HEK293 (cell line): Measurements from ENCODE around the gene BFAR.
"Not testable (repeated sequence)": the region's sequence is repeated elsewhere in the genome, so short reads cannot be mapped to it uniquely, and the experiment has no call there.

Source experiments
- CTCF ChIA-PET: fragments of 350-600 bp; formaldehyde crosslinking; extraction: SDS; loops from one replicate; lab custom pipeline; 2021; ENCODE audit warnings: antibody characterized with exemption; lab: Yijun Ruan, JAX
- POLR2A ChIA-PET: fragments of 300-600 bp; formaldehyde crosslinking; extraction: SDS; loops from one replicate; lab custom pipeline; 2020; ENCODE audit warnings: antibody characterized with exemption, inconsistent platforms; lab: Yijun Ruan, JAX
- H3K27ac ChIP-seq: fragments of 200-500 bp; sonication (Bioruptor generic); 2 replicates; pipeline ENCODE4 v1.5.1; 2014; ENCODE audit warnings: low read depth, low read length, control low read depth, inconsistent platforms; ENCODE audit errors: extremely low read depth
- H3K36me3 ChIP-seq, 2 experiments: fragments of 200-500 bp in 1 of 2; sonication (Bioruptor generic) in 1 of 2; 1 replicate in 1 of 2; 2 replicates in 1 of 2; pipeline ENCODE4 v1.5.1; 2014 to 2017; ENCODE audit warnings: inconsistent platforms in 2 of 2, low read length in 2 of 2; ENCODE audit not compliant: control insufficient read depth in 2 of 2, insufficient read depth in 1 of 2
- H3K4me1 ChIP-seq: fragments of 200-500 bp; sonication (Bioruptor generic); 2 replicates; pipeline ENCODE4 v1.5.1; 2014; ENCODE audit warnings: mild to moderate bottlenecking, low read length, inconsistent platforms; ENCODE audit not compliant: control insufficient read depth, insufficient read depth
- H3K4me3 ChIP-seq: 2 replicates; pipeline ENCODE4 v1.5.1; 2011; ENCODE audit warnings: low read depth, mild to moderate bottlenecking, control low read depth, low read length, moderate library complexity
- H3K9me3 ChIP-seq: fragments of 200-500 bp; sonication (Bioruptor generic); 2 replicates; pipeline ENCODE4 v1.5.1; 2014; ENCODE audit warnings: low read depth, low read length, inconsistent platforms; ENCODE audit not compliant: control insufficient read depth, insufficient read depth
- MZF1 ChIP-seq: fragments of 450-650 bp; formaldehyde crosslinking; IDR thresholded peaks from 2 replicates; pipeline ENCODE4 v1.5.1; 2017; ENCODE audit warnings: missing biosample characterization, missing genetic modification characterization, borderline replicate concordance
- OSR2 ChIP-seq: fragments of 450-650 bp; formaldehyde crosslinking; IDR thresholded peaks from 2 replicates; pipeline ENCODE4 v1.5.1; 2016; ENCODE audit warnings: missing biosample characterization, missing genetic modification characterization
- RBAK ChIP-seq: fragments of 450-650 bp; formaldehyde crosslinking; IDR thresholded peaks from 2 replicates; pipeline ENCODE4 v1.5.1; 2016; ENCODE audit warnings: missing biosample characterization, missing genetic modification characterization
- REPIN1 ChIP-seq: fragments of 450-650 bp; formaldehyde crosslinking; IDR thresholded peaks from 2 replicates; pipeline ENCODE4 v1.5.1; 2017; ENCODE audit warnings: missing biosample characterization, missing genetic modification characterization, low read depth
- SALL2 ChIP-seq: fragments of 450-650 bp; formaldehyde crosslinking; IDR thresholded peaks from 2 replicates; pipeline ENCODE4 v1.5.0; 2017; ENCODE audit warnings: missing biosample characterization, mild to moderate bottlenecking, missing genetic modification characterization, borderline replicate concordance
- TRIM28 ChIP-seq: IDR thresholded peaks from 2 replicates; pipeline ENCODE4 v1.6.1; 2011; ENCODE audit warnings: low read length, control low read depth, borderline replicate concordance
- YY2 ChIP-seq: fragments of 450-650 bp; formaldehyde crosslinking; IDR thresholded peaks from 2 replicates; pipeline ENCODE4 v1.5.1; 2016; ENCODE audit warnings: missing biosample characterization, missing genetic modification characterization
- ZNF121 ChIP-seq: fragments of 450-650 bp; formaldehyde crosslinking; IDR thresholded peaks from 2 replicates; pipeline ENCODE4 v1.5.1; 2016; ENCODE audit warnings: missing biosample characterization, missing genetic modification characterization
- ZNF23 ChIP-seq: fragments of 450-650 bp; formaldehyde crosslinking; IDR thresholded peaks from 2 replicates; pipeline ENCODE4 v1.5.1; 2016; ENCODE audit warnings: missing biosample characterization, missing genetic modification characterization, borderline replicate concordance
- ZNF362 ChIP-seq: fragments of 450-650 bp; formaldehyde crosslinking; IDR thresholded peaks from 2 replicates; pipeline ENCODE4 v1.5.1; 2016; ENCODE audit warnings: missing biosample characterization, missing genetic modification characterization
- ZNF426 ChIP-seq: fragments of 450-650 bp; formaldehyde crosslinking; IDR thresholded peaks from 2 replicates; pipeline ENCODE4 v1.5.1; 2017; ENCODE audit warnings: missing biosample characterization, missing genetic modification characterization, mild to moderate bottlenecking, inconsistent platforms, moderate library complexity
- ZNF501 ChIP-seq: fragments of 450-650 bp; formaldehyde crosslinking; IDR thresholded peaks from 2 replicates; pipeline ENCODE4 v1.5.1; 2016; ENCODE audit warnings: missing biosample characterization, missing genetic modification characterization
- ZNF510 ChIP-seq: fragments of 450-650 bp; formaldehyde crosslinking; IDR thresholded peaks from 2 replicates; pipeline ENCODE4 v1.5.1; 2018; ENCODE audit warnings: mild to moderate bottlenecking, missing genetic modification characterization, missing biosample characterization; ENCODE audit not compliant: insufficient replicate concordance
- ZNF548 ChIP-seq: fragments of 450-650 bp; formaldehyde crosslinking; IDR thresholded peaks from 2 replicates; pipeline ENCODE4 v1.5.1; 2016; ENCODE audit warnings: missing biosample characterization, missing genetic modification characterization
- ZNF549 ChIP-seq: fragments of 450-650 bp; IDR thresholded peaks from 2 replicates; pipeline ENCODE4 v1.5.1; 2018; ENCODE audit warnings: missing biosample characterization, missing genetic modification characterization, mild to moderate bottlenecking, inconsistent platforms, moderate library complexity
- ZNF658 ChIP-seq: fragments of 450-650 bp; formaldehyde crosslinking; IDR thresholded peaks from 2 replicates; pipeline ENCODE4; 2016; ENCODE audit warnings: missing biosample characterization, missing genetic modification characterization
- ZNF660 ChIP-seq: fragments of 450-650 bp; IDR thresholded peaks from 2 replicates; pipeline ENCODE4 v1.5.1; 2018; ENCODE audit warnings: missing biosample characterization, mild to moderate bottlenecking, missing genetic modification characterization
- ZNF76 ChIP-seq: fragments of 450-650 bp; formaldehyde crosslinking; IDR thresholded peaks from 2 replicates; pipeline ENCODE4; 2016; ENCODE audit warnings: low read depth, missing biosample characterization, missing genetic modification characterization, borderline replicate concordance
- ZNF776 ChIP-seq: fragments of 450-650 bp; formaldehyde crosslinking; IDR thresholded peaks from 2 replicates; pipeline ENCODE4 v1.5.0; 2017; ENCODE audit warnings: missing biosample characterization, missing genetic modification characterization, borderline replicate concordance
- ZSCAN18 ChIP-seq: fragments of 450-650 bp; formaldehyde crosslinking; IDR thresholded peaks from 2 replicates; pipeline ENCODE4 v1.5.1; 2016; ENCODE audit warnings: missing biosample characterization, missing genetic modification characterization
- ZSCAN4 ChIP-seq: fragments of 450-650 bp; formaldehyde crosslinking; IDR thresholded peaks from 2 replicates; pipeline ENCODE4 v1.5.1; 2017; ENCODE audit warnings: missing biosample characterization, missing genetic modification characterization

BFAR gene

GRCh38 chr16:14629919-14630619 lies 2.7 kb upstream of the BFAR start, which contains the start of gene PARN (continued):
- TF ChIP-seq ZNF362 (tag by site-specific recombination) = peak; percentile 58; the same call in 1 of the 2 replicates

- CTCF ChIA-PET, H3K4me3 ChIP-seq, H3K9me3 ChIP-seq, H3K4me1 ChIP-seq: not testable (repeated sequence)
- Histone ChIP-seq H3K27ac (peak overlapping the region; percentile 60), H3K36me3 (peaks cover 20 to 34% of the 10 kb centered on the region in 2 experiments)
- POLR2A ChIA-PET = interaction anchor here (0.6 to 2.0 kb wide), 9 partner anchors 9 to 1070 kb away, joined by 3 to 11 read pairs (median 3); partner anchors contain the start of gene ERCC4
- peak; percentile 58; the same call in 1 of the 2 replicates for TF ChIP-seq ZNF121
- TF ChIP-seq, all 188 proteins: peak for 1; not testable (repeated sequence) for 187
Measured at GRCh38 chr16:14630620-14631330, 2.0 kb upstream of the BFAR start.

- Histone ChIP-seq H3K9me3 (no peaks in the 10 kb centered on the region), H3K4me1 (0 out of 2 replicates have a peak, but pooled peaks cover 4% of the 10 kb centered on the region), H3K27ac (no peak overlapping the region), H3K36me3 (peaks cover 4 to 19% of the 10 kb centered on the region in 2 experiments; a peak in 2 of 3 replicates), H3K4me3 (peak overlapping the region; percentile 6)
- TF ChIP-seq RBAK (no peak), REPIN1 (tag by site-specific recombination) (no peak), SALL2 (tag by site-specific recombination) (no peak), ZSCAN4 (tag by site-specific recombination) (no peak)
- ChIA-PET POLR2A (interaction anchor here (0.7 to 1.4 kb wide), 5 partner anchors 8 to 17 kb away, joined by 3 to 5 read pairs (median 4); no protein-coding TSS in a partner anchor), CTCF (no interaction called here)
Measured at GRCh38 chr16:14634389-14634725, 1.6 kb downstream of the BFAR start.

GRCh38 chr16:14635395-14636165 lies 2.8 kb downstream of the BFAR start:
- Histone ChIP-seq H3K4me1 (0 out of 2 replicates have a peak, but pooled peaks cover under 1% of the 10 kb centered on the region), H3K9me3 (no peaks in the 10 kb centered on the region), H3K36me3 (peaks cover 5 to 30% of the 10 kb centered on the region in 2 experiments; a peak in 2 of 3 replicates), H3K27ac (no peak overlapping the region), H3K4me3 (no peak overlapping the region)
- ChIA-PET POLR2A (no interaction called here), CTCF (no interaction called here)
- TF ChIP-seq ZNF501 (tag by site-specific recombination) = no peak
- no peak for TF ChIP-seq ZNF549 (tag by site-specific recombination)
- TF ChIP-seq REPIN1 (tag by site-specific recombination) = no peak
- no peak for TF ChIP-seq TRIM28
- no peak for TF ChIP-seq ZNF660 (tag by site-specific recombination)
- no peak for TF ChIP-seq ZNF658 (tag by site-specific recombination)
- TF ChIP-seq ZSCAN18 (tag by site-specific recombination) = no peak
- no peak for TF ChIP-seq OSR2
- TF ChIP-seq ZNF548 (tag by site-specific recombination) = no peak
- TF ChIP-seq ZNF23 = no peak
- no peak for TF ChIP-seq ZNF76
- TF ChIP-seq ZNF510 = no peak
- no peak for TF ChIP-seq ZNF776 (tag by site-specific recombination)
- TF ChIP-seq ZNF426 (tag by site-specific recombination) = no peak
- no peak for TF ChIP-seq MZF1
- TF ChIP-seq YY2 (tag by site-specific recombination) = no peak
